Sciatic nerve (tissue), 2 donors: Measurements from ENCODE around the gene SAAL1. TPM values are rescaled to one million over a fixed set of nuclear protein-coding genes. Genes with fewer than 3 reads are reported as not detected.
"Not testable (repeated sequence)": the region's sequence is repeated elsewhere in the genome, so short reads cannot be mapped to it uniquely, and the experiment has no call there.

Experiments used
- ATAC-seq: fragments of 200-7000 bp; cut with Tn5 transposase; one replicate; pipeline ENCODE4 v1.9.1; 2020; ENCODE audit warnings: mild to moderate bottlenecking, moderate library complexity
- DNase-seq: peaks from one replicate; pipeline ENCODE4 v3.0.0-alpha.2; 2020; ENCODE audit warnings: low spot score
- intact Hi-C: fragments of 100-400 bp; cut with DNase I; formaldehyde crosslinking; loops from one replicate; pipeline ENCODE4 v1.14.2; 2022
- total RNA-seq: library from RNA; stranded (reverse); fragmentation: NEBNext Ultra II Directional; extraction: Animal tissue kit (Norgen Biotek cat#: 25700); gene quantifications from one replicate; pipeline ENCODE4 v1.2.1, GENCODE V29; 2021
- donor health status: DM: no; HTN: no; CAD: no.
- donor health status: DM: no; HTN: no; CAD: no.

Gene SAAL1, protein sequence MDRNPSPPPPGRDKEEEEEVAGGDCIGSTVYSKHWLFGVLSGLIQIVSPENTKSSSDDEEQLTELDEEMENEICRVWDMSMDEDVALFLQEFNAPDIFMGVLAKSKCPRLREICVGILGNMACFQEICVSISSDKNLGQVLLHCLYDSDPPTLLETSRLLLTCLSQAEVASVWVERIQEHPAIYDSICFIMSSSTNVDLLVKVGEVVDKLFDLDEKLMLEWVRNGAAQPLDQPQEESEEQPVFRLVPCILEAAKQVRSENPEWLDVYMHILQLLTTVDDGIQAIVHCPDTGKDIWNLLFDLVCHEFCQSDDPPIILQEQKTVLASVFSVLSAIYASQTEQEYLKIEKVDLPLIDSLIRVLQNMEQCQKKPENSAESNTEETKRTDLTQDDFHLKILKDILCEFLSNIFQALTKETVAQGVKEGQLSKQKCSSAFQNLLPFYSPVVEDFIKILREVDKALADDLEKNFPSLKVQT
- 14.3 TPM for total RNA-seq

DNA sequence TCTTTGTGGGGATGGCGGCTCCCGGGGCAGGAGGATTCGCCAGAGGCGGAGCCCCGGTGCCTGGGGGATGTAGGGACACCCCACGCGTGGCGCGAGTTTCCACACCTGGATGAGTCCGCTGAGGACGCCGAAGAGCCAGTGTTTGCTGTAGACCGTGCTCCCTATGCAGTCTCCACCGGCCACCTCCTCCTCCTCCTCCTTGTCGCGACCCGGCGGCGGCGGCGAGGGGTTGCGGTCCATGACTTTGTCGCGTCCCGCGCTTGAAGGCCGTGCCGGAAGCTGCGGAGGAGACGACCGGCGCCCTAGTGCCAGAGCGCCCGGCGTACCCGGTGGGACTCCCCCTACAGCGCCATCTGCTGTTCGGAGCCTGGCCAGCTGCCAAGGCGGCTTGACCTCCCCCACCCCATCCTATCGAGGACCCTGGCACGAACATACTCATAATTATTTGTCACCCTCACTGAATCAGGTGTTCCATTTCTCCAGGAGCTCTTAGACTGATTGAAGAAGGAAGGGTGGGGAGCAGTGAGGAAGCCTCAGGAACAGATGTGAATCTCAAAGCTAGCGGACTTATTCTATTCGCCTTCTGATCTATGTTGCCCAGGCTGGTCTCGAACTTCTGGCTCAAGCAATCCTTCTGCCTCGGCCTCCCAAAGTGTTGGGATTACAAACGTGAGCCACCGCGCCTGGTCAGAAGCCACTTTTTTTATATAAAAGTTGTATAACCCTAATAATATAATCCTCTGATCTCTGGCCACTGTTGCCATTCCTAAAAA lies at the start of gene SAAL1:
SAAL1 (minus strand) TSS at position 281 of the 773 bp plus-strand sequence; CDS start at position 240, 41 bp downstream.
- intact Hi-C loops: no loop called here
- peak; percentile 90 for DNase-seq
- ATAC-seq: peak; percentile 98

- intact Hi-C loops: no loop called here
- DNase-seq (no peak), ATAC-seq (no peak)
Measured at GRCh38 chr11:18151581-18151980, 45.7 kb upstream of the SAAL1 start.

GRCh38 chr11:18145837-18146236 lies 40.0 kb upstream of the SAAL1 start:
- no peak for ATAC-seq
- intact Hi-C loops: no loop called here
- DNase-seq: no peak

GRCh38 chr11:18145025-18145424 lies 39.1 kb upstream of the SAAL1 start:
- DNase-seq (no peak), ATAC-seq (no peak)
- intact Hi-C loops: no loop called here

DNA sequence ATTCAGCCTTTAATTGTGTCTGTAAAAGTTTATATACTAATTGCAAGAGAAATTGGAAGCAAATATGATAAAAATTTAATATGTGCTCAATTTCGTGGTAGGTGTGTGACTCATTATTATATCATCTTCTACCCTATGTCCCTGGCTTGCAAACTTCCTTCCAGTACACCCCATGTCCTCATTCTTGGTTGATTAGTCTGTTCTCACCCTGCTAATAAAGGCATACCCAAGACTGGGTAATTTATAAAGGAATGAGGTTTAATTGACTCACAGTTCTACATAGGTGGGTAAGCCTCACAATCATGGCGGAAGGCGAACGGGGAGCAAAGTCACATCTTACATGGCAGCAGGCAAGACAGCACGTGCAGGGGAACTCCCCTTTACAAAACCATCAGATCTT lies 38.4 kb upstream of the SAAL1 start:
- intact Hi-C loops: no loop called here
- ATAC-seq (no peak), DNase-seq (no peak)

DNA sequence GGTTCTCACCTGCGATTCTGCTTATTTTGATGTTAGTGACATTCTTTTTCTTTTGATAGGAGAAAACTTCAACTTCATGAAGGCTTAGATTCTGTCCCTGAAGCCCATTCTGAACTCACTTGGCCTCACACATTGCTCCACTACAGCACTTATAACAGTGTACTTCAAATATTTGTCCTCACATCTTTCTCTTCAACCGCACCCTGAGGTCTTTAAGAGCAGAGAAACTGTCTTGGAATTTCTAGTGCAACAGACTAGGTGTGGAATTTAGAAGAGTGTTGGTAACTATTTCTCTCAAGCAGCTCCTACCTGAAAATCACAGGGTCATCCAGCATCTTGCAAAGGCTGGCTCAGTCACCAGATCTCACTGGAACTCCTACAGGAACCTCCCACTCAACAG lies 34.3 kb upstream of the SAAL1 start:
- ATAC-seq: no peak
- no peak for DNase-seq
- intact Hi-C loops: no loop called here

DNA sequence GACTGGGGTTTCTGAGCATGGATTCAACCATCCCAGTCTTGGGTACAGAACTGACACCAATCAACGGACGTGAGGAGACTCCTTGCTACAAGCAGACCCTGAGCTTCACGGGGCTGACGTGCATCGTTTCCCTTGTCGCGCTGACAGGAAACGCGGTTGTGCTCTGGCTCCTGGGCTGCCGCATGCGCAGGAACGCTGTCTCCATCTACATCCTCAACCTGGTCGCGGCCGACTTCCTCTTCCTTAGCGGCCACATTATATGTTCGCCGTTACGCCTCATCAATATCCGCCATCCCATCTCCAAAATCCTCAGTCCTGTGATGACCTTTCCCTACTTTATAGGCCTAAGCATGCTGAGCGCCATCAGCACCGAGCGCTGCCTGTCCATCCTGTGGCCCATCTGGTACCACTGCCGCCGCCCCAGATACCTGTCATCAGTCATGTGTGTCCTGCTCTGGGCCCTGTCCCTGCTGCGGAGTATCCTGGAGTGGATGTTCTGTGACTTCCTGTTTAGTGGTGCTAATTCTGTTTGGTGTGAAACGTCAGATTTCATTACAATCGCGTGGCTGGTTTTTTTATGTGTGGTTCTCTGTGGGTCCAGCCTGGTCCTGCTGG lies 31.4 kb upstream of the SAAL1 start:
- intact Hi-C loops: loop anchor here (5.0 kb wide), 1 partner anchor 695 kb away; no protein-coding TSS in a partner anchor
- ATAC-seq: no peak
- no peak for DNase-seq

GRCh38 chr11:18135308-18135707 lies 29.4 kb upstream of the SAAL1 start:
- intact Hi-C loops: loop anchor here (5.0 kb wide), 1 partner anchor 697 kb away; no protein-coding TSS in a partner anchor

GRCh38 chr11:18132341-18132740 lies 26.5 kb upstream of the SAAL1 start, which contains the start of gene MRGPRX3:
Gene MRGPRX3 (plus strand): TSS chr11:18132571. CDS start chr11:18137203, 4,632 bp downstream.
- intact Hi-C loops: no loop called here
- no peak for DNase-seq
- no peak for ATAC-seq

More at GRCh38 chr11:18135308-18135707, 29.4 kb upstream of the SAAL1 start:
- ATAC-seq (no peak), DNase-seq (no peak)

DNA sequence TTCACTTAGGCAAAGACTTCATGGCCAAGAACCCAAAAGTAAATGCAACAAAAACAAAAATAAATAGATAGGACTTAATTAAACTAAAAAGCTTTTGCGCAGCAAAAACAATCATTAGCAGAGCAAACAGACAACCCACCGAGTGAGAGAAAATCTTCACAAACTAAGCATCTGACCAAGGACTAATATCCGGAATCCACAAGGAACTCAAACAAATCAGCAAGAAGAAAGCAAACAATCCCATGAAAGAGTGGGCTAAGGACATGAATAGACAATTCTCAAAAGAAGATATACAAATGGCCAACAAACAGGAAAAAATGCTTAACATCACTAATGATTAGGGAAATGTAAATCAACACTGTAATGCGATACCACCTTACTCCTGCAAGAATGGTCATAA lies 25.2 kb upstream of the SAAL1 start:
- ATAC-seq, DNase-seq, intact Hi-C loops: not testable (repeated sequence)

GRCh38 chr11:18121331-18121828 lies 15.5 kb upstream of the SAAL1 start:
- ATAC-seq, intact Hi-C loops, DNase-seq: not testable (repeated sequence)

- ATAC-seq (peak; percentile 77), DNase-seq (peak; percentile 68)
- intact Hi-C loops: no loop called here
Measured at GRCh38 chr11:18115360-18116127, 9.7 kb upstream of the SAAL1 start.

DNA sequence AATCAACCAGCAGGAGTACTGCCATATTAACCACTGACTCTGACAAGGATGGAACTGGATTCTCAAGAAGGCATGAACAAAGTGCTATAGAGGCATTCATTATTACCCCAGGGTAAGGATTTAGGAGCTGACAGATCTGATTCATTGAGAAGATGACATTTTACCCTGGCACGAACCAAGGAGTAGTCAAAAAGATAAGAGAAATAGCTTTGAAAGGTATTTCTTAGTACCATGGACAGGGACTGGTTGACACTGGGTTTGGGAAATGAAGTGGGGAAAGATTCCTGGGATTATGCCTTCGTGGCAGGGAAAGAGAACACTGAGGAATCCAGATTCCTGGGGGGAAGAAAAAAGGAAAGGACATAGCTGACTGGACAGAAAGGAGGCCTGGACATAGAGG lies 5.1 kb upstream of the SAAL1 start:
- ATAC-seq (no peak), DNase-seq (no peak)
- intact Hi-C loops: no loop called here

DNA sequence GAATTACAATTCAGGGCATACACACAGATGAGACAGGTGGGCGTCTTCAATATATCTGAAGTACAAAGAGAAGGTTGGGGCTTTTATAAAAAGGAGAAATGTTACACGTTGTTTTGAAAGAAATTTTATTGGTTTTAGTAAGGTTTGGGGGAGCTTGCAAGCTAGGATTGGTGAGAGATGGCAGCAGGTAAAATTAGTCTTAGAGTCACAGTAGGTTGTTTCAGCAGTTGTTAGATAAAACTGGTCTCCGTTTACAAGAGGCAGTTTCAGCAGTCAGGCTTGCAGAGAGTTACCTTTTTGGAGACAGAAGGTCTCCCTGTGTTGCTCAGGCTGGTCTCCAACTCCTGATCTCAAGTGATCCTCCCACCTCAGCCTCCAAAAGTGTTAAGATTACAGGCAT lies 2.4 kb upstream of the SAAL1 start:
- intact Hi-C loops: no loop called here
- ATAC-seq (no peak), DNase-seq (no peak)

- no peak for ATAC-seq
- intact Hi-C loops: no loop called here
- DNase-seq: no peak
Measured at GRCh38 chr11:18106688-18107087, 806 bp upstream of the SAAL1 start.

- no peak for ATAC-seq
- intact Hi-C loops: no loop called here
- DNase-seq: no peak
Measured at GRCh38 chr11:18105086-18105801, 638 bp downstream of the SAAL1 start.

DNA sequence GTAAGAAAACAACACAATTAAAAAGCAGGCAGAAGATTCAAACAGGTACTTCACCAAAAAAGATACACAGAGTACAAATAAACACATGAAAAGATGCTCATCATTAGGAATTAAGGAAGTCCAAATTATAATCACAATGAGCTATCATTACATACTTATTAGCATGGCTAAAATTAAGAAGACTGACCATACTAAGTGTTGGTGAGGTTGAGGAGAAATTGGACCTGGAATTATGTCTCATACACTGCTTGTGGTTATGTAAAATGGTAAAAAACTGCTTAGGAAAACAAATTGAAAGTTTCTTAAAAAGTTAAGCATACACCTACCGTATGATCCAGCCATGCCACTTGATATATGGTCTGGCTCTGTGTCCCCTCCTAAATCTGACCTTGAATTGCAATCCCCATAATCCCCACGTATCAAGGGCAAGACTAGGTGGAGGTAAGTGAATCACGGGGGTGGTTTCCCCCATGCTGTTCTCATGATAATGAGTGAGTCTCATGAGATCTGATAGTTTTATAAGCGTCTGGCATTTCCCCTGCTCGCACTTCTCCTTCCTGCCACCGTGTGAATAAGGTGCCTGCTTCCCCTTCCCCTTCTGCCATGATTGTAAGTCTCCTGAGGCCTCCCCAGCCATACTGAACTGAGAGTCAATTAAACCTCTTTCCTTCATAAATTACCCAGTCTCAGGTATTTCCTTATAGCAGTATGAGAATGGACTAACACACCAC lies 4.8 kb downstream of the SAAL1 start:
- DNase-seq (no peak), ATAC-seq (no peak)
- intact Hi-C loops: no loop called here
